Neural cell (in vitro differentiated cells): ENCODE data around the gene RNF34.

ENCODE experiments used
- CTCF ChIP-seq: fragments of 450-650 bp; IDR thresholded peaks from 2 replicates; pipeline ENCODE4 v1.5.1; 2014; ENCODE audit warnings: antibody characterized with exemption, mild to moderate bottlenecking, moderate library complexity; ENCODE audit not compliant: poor library complexity, severe bottlenecking
- EP300 ChIP-seq: fragments of 450-650 bp; conservative IDR thresholded peaks from 2 replicates; pipeline ENCODE4 v1.6.1; 2014; ENCODE audit warnings: antibody characterized with exemption, mild to moderate bottlenecking, moderate library complexity; ENCODE audit not compliant: poor library complexity, severe bottlenecking
- EZH2 ChIP-seq: fragments of 200-600, 300-800 bp; shearing (Covaris generic), sonication (generic); IDR thresholded peaks from 2 replicates; pipeline ENCODE4 v1.6.1; 2014; ENCODE audit warnings: antibody characterized with exemption, low read length, borderline replicate concordance, mild to moderate bottlenecking; ENCODE audit not compliant: insufficient read depth, poor library complexity, severe bottlenecking
- POLR2AphosphoS5 ChIP-seq: IDR thresholded peaks from 2 replicates; pipeline ENCODE4 v1.6.1; 2012
- RAD21 ChIP-seq: fragments of 450-650 bp; conservative IDR thresholded peaks from 2 replicates; pipeline ENCODE4 v1.6.1; 2014; ENCODE audit warnings: antibody characterized with exemption, mild to moderate bottlenecking, moderate library complexity
- TAF1 ChIP-seq: IDR thresholded peaks from 2 replicates; pipeline ENCODE4 v1.6.1; 2012; ENCODE audit warnings: low read depth

GRCh38 chr12:121451961-121452339, 52.0 kb downstream of the RNF34 start:
- TF ChIP-seq CTCF = no peak
- TF ChIP-seq POLR2AphosphoS5 = no peak
- no peak for TF ChIP-seq EP300
- no peak for TF ChIP-seq RAD21
- no peak for TF ChIP-seq EZH2
- TF ChIP-seq TAF1 = no peak
